Esophagus squamous epithelium (tissue), 5 donors: Measurements from ENCODE around the gene ERO1B. TPM values are rescaled to one million over a fixed set of nuclear protein-coding genes. Genes with fewer than 3 reads are reported as not detected.

ENCODE experiments used
- DNase-seq: peaks from one replicate; lab custom pipeline; 2025; lab: John Stamatoyannopoulos, UW
- H3K27ac ChIP-seq, 4 donors: fragments of 200-600 bp; sonication (generic); one replicate each; pipeline ENCODE4 v1.5.1; 2016 to 2019; ENCODE audit warnings: mild to moderate bottlenecking in 1 of 4
- H3K27me3 ChIP-seq, 4 donors: fragments of 200-600 bp; sonication (generic); 1 replicate in 3 of 4; 2 replicates in 1 of 4; pipeline versions ENCODE4 v1.5.1 to v1.6.0; 2017 to 2021; ENCODE audit warnings: antibody characterized with exemption in 1 of 4
- H3K36me3 ChIP-seq, 3 donors: fragments of 200-600 bp; sonication (generic); one replicate each; pipeline ENCODE4 v1.5.1; 2016 to 2019
- H3K4me1 ChIP-seq, 3 donors: fragments of 200-600 bp; sonication (generic); one replicate each; pipeline ENCODE4 v1.5.1; 2017 to 2019
- H3K4me3 ChIP-seq, 4 donors: fragments of 200-600 bp; sonication (generic); 1 replicate in 3 of 4; 2 replicates in 1 of 4; pipeline ENCODE4 v1.5.1; 2016 to 2019; ENCODE audit warnings: mild to moderate bottlenecking in 2 of 4, moderate library complexity in 1 of 4
- H3K9me3 ChIP-seq, 3 donors: fragments of 200-600 bp; sonication (generic); one replicate each; pipeline ENCODE4 v1.5.1; 2016 to 2019
- CTCF ChIP-seq, 6 experiments: fragments of 450-650 bp in 4 of 6; fragments of 200-600 bp in 2 of 6; sonication (generic) in 2 of 6; IDR thresholded peaks; one replicate each; pipeline ENCODE4 v1.5.1; 2016 to 2019; ENCODE audit warnings: antibody characterized with exemption in 6 of 6, mild to moderate bottlenecking in 4 of 6, moderate library complexity in 4 of 6
- POLR2A ChIP-seq, 4 donors: fragments of 450-650 bp; IDR thresholded peaks; one replicate each; pipeline ENCODE4 v1.6.1; 2017; ENCODE audit warnings: antibody characterized with exemption in 4 of 4, mild to moderate bottlenecking in 4 of 4, moderate library complexity in 3 of 4
- WGBS, 2 donors: methylation state at CpG; one replicate each; pipeline ENCODE4 v1.1.5; 2018; 5-methylcytosine and 5-hydroxymethylcytosine counted together
- intact Hi-C: fragments of 100-400 bp; cut with DNase I; formaldehyde crosslinking; loops from one replicate; pipeline ENCODE4 v1.15.0; 2022
- total RNA-seq, 4 donors: library from RNA; depleted of rRNA; stranded (reverse); fragments of >200 nt; gene quantifications; one replicate each; pipeline ENCODE4 v1.1.0, GENCODE V29; 2016
- donor health status: DM: yes; HTN: yes; CAD: no.

Gene ERO1B
- total RNA-seq, 4 donors from 2014 or later = 1.2 to 6.3 (median 2.4) TPM

- no peaks in the 10 kb centered on the region for H3K9me3 ChIP-seq
- no peaks in the 10 kb centered on the region for H3K4me1 ChIP-seq
- H3K27me3 ChIP-seq = no peaks in the 10 kb centered on the region
- no peak overlapping the region for H3K27ac ChIP-seq
- intact Hi-C loops = no loop called here
- TF ChIP-seq CTCF (IDR thresholded peaks at IDR 0.05) (no peak), POLR2A (IDR thresholded peaks at IDR 0.05) (no peak)
- 78 to 80% methylated on average over 13 to 17 of the region's 18 CpGs for WGBS, 2 donors
- peaks cover 0 to 23% (median 0%) of the 10 kb centered on the region in 3 donors for H3K36me3 ChIP-seq
- no peak overlapping the region for H3K4me3 ChIP-seq
- no peak for DNase-seq
Measured at GRCh38 chr1:236176337-236177336, 105.1 kb downstream of the ERO1B start.

GRCh38 chr1:236175642-236176336, 106.0 kb downstream of the ERO1B start:
- WGBS, 2 donors = 78 to 82% methylated on average over 10 of the region's 12 CpGs
- DNase-seq = no peak
- peaks cover 0 to 16% (median 0%) of the 10 kb centered on the region in 3 donors for H3K36me3 ChIP-seq
- H3K4me3 ChIP-seq = no peak overlapping the region
- H3K27me3 ChIP-seq = no peaks in the 10 kb centered on the region
- H3K9me3 ChIP-seq = no peaks in the 10 kb centered on the region
- H3K4me1 ChIP-seq = no peaks in the 10 kb centered on the region
- intact Hi-C loops = no loop called here
- TF ChIP-seq POLR2A (IDR thresholded peaks at IDR 0.05) (no peak), CTCF (IDR thresholded peaks at IDR 0.05) (no peak)
- H3K27ac ChIP-seq = no peak overlapping the region

- Histone ChIP-seq H3K27ac (no peak overlapping the region), H3K27me3 (no peaks in the 10 kb centered on the region), H3K4me1 (peaks cover 0 to 9% (median 0%) of the 10 kb centered on the region in 3 donors), H3K36me3 (no peaks in the 10 kb centered on the region), H3K4me3 (no peak overlapping the region), H3K9me3 (no peaks in the 10 kb centered on the region)
- TF ChIP-seq CTCF (IDR thresholded peaks at IDR 0.05) (no peak), POLR2A (IDR thresholded peaks at IDR 0.05) (no peak)
- intact Hi-C loops = no loop called here
- no peak for DNase-seq
- 72 to 76% methylated on average over 4 to 5 of the region's 5 CpGs for WGBS, 2 donors
Measured at GRCh38 chr1:236173174-236173767, 108.5 kb downstream of the ERO1B start.

- no peak for DNase-seq
- intact Hi-C loops = no loop called here
Measured at GRCh38 chr1:236172041-236172579, 109.6 kb downstream of the ERO1B start.

More at GRCh38 chr1:236172041-236172579, 109.6 kb downstream of the ERO1B start:
- Histone ChIP-seq H3K27me3 (no peaks in the 10 kb centered on the region), H3K36me3 (no peaks in the 10 kb centered on the region), H3K4me1 (peaks cover 0 to 9% (median 0%) of the 10 kb centered on the region in 3 donors), H3K9me3 (no peaks in the 10 kb centered on the region), H3K27ac (no peak overlapping the region), H3K4me3 (no peak overlapping the region)
- TF ChIP-seq POLR2A (IDR thresholded peaks at IDR 0.05) (no peak), CTCF (IDR thresholded peaks at IDR 0.05) (no peak)
